Right lobe of liver (tissue), 6 donors: Measurements from ENCODE around the gene OTOP2. TPM values are rescaled to one million over a fixed set of nuclear protein-coding genes. Genes with fewer than 3 reads are reported as not detected.
"Not testable (repeated sequence)": the region's sequence is repeated elsewhere in the genome, so short reads cannot be mapped to it uniquely, and the experiment has no call there.

Experiments used
- ATAC-seq, 4 donors: fragments of 200-7000 bp; cut with Tn5 transposase; one replicate each; pipeline ENCODE4 v1.9.1; 2020; ENCODE audit warnings: mild to moderate bottlenecking in 4 of 4, moderate library complexity in 4 of 4
- DNase-seq, 3 donors: peaks; one replicate each; pipeline ENCODE4 v3.0.0-alpha.2; 2020
- H3K27ac ChIP-seq, 3 donors: fragments of 200-600 bp; one replicate each; pipeline ENCODE4 v1.8.0; 2022
- H3K27me3 ChIP-seq, 2 donors: fragments of 200-600 bp; one replicate each; pipeline ENCODE4 v1.8.0; 2022
- H3K36me3 ChIP-seq, 4 donors: fragments of 200-600 bp; sonication (generic) in 1 of 4; one replicate each; pipeline versions ENCODE4 v1.5.1 to v1.8.0; 2017 to 2022; ENCODE audit warnings: control low read depth in 1 of 4
- H3K4me1 ChIP-seq, 4 donors: fragments of 200-600 bp; sonication (generic) in 1 of 4; one replicate each; pipeline versions ENCODE4 v1.5.1 to v1.8.0; 2017 to 2022; ENCODE audit warnings: control low read depth in 1 of 4
- H3K4me3 ChIP-seq, 3 donors: fragments of 200-600 bp; one replicate each; pipeline ENCODE4 v1.8.0; 2022
- H3K9me3 ChIP-seq, 4 donors: fragments of 200-600 bp; sonication (generic) in 1 of 4; one replicate each; pipeline versions ENCODE4 v1.5.1 to v1.8.0; 2017 to 2022; ENCODE audit warnings: control low read depth in 1 of 4
- CTCF ChIP-seq, 4 donors: fragments of 200-600 bp in 3 of 4; fragments of 450-650 bp in 1 of 4; IDR thresholded peaks; one replicate each; pipeline versions ENCODE4 v1.5.1 to v1.8.0; 2016 to 2022; ENCODE audit warnings: antibody characterized with exemption in 4 of 4, mild to moderate bottlenecking in 2 of 4
- POLR2A ChIP-seq: fragments of 450-650 bp; IDR thresholded peaks from one replicate; pipeline ENCODE4 v1.6.1; 2017; ENCODE audit warnings: antibody characterized with exemption, mild to moderate bottlenecking
- WGBS: methylation state at CpG from one replicate; pipeline ENCODE4 v1.1.6; 2018; ENCODE audit warnings: low coverage, low lambda C conversion rate; ENCODE audit not compliant: insufficient coverage; ENCODE audit errors: missing lambda C conversion rate; 5-methylcytosine and 5-hydroxymethylcytosine counted together
- intact Hi-C, 2 donors: fragments of 100-400 bp; cut with DNase I; formaldehyde crosslinking; loops; one replicate each; pipeline versions ENCODE4 v1.11.2 to v1.14.1; 2022
- total RNA-seq, 6 experiments: library from RNA; depleted of rRNA in 2 of 6; stranded (reverse); fragments of >200 nt in 2 of 6; fragmentation: NEBNext Ultra II Directional in 3 of 6; extraction: Animal tissue kit (Norgen Biotek cat#: 25700) in 3 of 6; gene quantifications; one replicate each; pipeline versions ENCODE4 v1.1.0 to v1.2.4, GENCODE V29; 2016 to 2023
- donor health status: DM: no; HTN: yes; CAD: no.
- donor health status: DM: no; HTN: no; CAD: no.
- donor health status: DM: no; HTN: no; CAD: no.
- donor health status: DM: no; HTN: yes; CAD: no.
- donor health status: DM: no; HTN: yes; CAD: no.

The OTOP2 gene
- total RNA-seq, 6 experiments from 2014 or later: not detected

GRCh38 chr17:74907012-74907411 lies 17.1 kb upstream of the OTOP2 start:
- TF ChIP-seq CTCF (IDR thresholded peaks at IDR 0.05) (no peak), POLR2A (no peak)
- intact Hi-C loops: no loop called here

GRCh38 chr17:74909097-74909496 lies 15.0 kb upstream of the OTOP2 start:
- 67% methylated on average over 3 of the region's 4 CpGs for WGBS
- DNase-seq, H3K27me3 ChIP-seq, H3K36me3 ChIP-seq, H3K4me1 ChIP-seq, intact Hi-C loops, H3K27ac ChIP-seq, ATAC-seq, H3K4me3 ChIP-seq, H3K9me3 ChIP-seq: not testable (repeated sequence)

More at GRCh38 chr17:74907012-74907411, 17.1 kb upstream of the OTOP2 start:
- no peaks in the 10 kb centered on the region for H3K4me1 ChIP-seq
- no peak for DNase-seq
- no peaks in the 10 kb centered on the region for H3K27me3 ChIP-seq
- H3K4me3 ChIP-seq: no peak overlapping the region
- H3K9me3 ChIP-seq: no peaks in the 10 kb centered on the region
- H3K36me3 ChIP-seq: no peaks in the 10 kb centered on the region
- no peak for ATAC-seq
- WGBS: no CpG with 5 or more reads among the region's 34 CpGs
- no peak overlapping the region for H3K27ac ChIP-seq

GRCh38 chr17:74911423-74911822 lies 12.7 kb upstream of the OTOP2 start:
- H3K9me3 ChIP-seq, H3K4me1 ChIP-seq, ATAC-seq, H3K27me3 ChIP-seq, DNase-seq, H3K27ac ChIP-seq, intact Hi-C loops, H3K4me3 ChIP-seq, H3K36me3 ChIP-seq: not testable (repeated sequence)
- 63% methylated on average over 6 of the region's 8 CpGs for WGBS

- ATAC-seq (no peak), DNase-seq (no peak)
- 73% methylated on average over 10 of the region's 13 CpGs for WGBS
- H3K4me1 ChIP-seq: no peaks in the 10 kb centered on the region
- intact Hi-C loops: no loop called here
- no peak overlapping the region for H3K4me3 ChIP-seq
- no peak overlapping the region for H3K27ac ChIP-seq
- no peaks in the 10 kb centered on the region for H3K9me3 ChIP-seq
- H3K27me3 ChIP-seq: no peaks in the 10 kb centered on the region
- TF ChIP-seq CTCF (IDR thresholded peaks at IDR 0.05): no peak
- no peak for TF ChIP-seq POLR2A
- H3K36me3 ChIP-seq: no peaks in the 10 kb centered on the region
Observed at GRCh38 chr17:74916136-74916850, 7.8 kb upstream of the OTOP2 start.

- no peak for ATAC-seq
- 79% methylated on average over 9 of the region's 11 CpGs for WGBS
- intact Hi-C loops: no loop called here
- DNase-seq: no peak
- Histone ChIP-seq H3K36me3 (no peaks in the 10 kb centered on the region), H3K9me3 (no peaks in the 10 kb centered on the region), H3K27me3 (no peaks in the 10 kb centered on the region), H3K27ac (no peak overlapping the region), H3K4me1 (no peaks in the 10 kb centered on the region), H3K4me3 (no peak overlapping the region)
- TF ChIP-seq CTCF (IDR thresholded peaks at IDR 0.05): no peak
- TF ChIP-seq POLR2A: no peak
Observed at GRCh38 chr17:74916851-74917199, 7.2 kb upstream of the OTOP2 start.
